ENCODE results near the gene ATP5F1E. TPM values are rescaled to one million over a fixed set of nuclear protein-coding genes. Genes with fewer than 3 reads are reported as not detected.

Gene ATP5F1E
- total RNA-seq, 1 experiment from 2014 or later: 41.1 TPM

GRCh38 chr20:59019217-59019616, 12.9 kb downstream of the ATP5F1E start, which contains the start of gene TUBB1:
TUBB1 (plus strand) TSS chr20:59019429; CDS start chr20:59019523, 94 bp downstream.
- POLR2A ChIA-PET: no interaction called here
- DNase-seq (ENCODE audit: low spot score) (no peak), ATAC-seq (no peak)
- H3K9me3 Mint-ChIP-seq: no peaks in the 10 kb centered on the region
- H3K36me3 Mint-ChIP-seq: peaks cover 13% of the 10 kb centered on the region
- TF ChIP-seq TCF7 (CRISPR knock-in tag; IDR thresholded peaks at IDR 0.05; ENCODE audit: low read depth) (no peak), NFYB (CRISPR knock-in tag; conservative IDR thresholded peaks at IDR 0.05; ENCODE audit: low read depth) (no peak), ZNF317 (CRISPR knock-in tag; IDR thresholded peaks at IDR 0.05; ENCODE audit: borderline replicate concordance, low read depth) (no peak), CREB1 (CRISPR knock-in tag; IDR thresholded peaks at IDR 0.05) (no peak), NFE2L1 (CRISPR knock-in tag; IDR thresholded peaks at IDR 0.05) (no peak), NR3C1 (CRISPR knock-in tag; conservative IDR thresholded peaks at IDR 0.05; ENCODE audit: low read depth) (no peak), PRDM15 (CRISPR knock-in tag; IDR thresholded peaks at IDR 0.05) (no peak), FOXK1 (CRISPR knock-in tag; IDR thresholded peaks at IDR 0.05) (no peak), ZNF219 (CRISPR knock-in tag; IDR thresholded peaks at IDR 0.05; ENCODE audit: borderline replicate concordance) (no peak), TEAD4 (CRISPR knock-in tag; IDR thresholded peaks at IDR 0.05) (no peak), AFF4 (CRISPR knock-in tag; IDR thresholded peaks at IDR 0.05; ENCODE audit: borderline replicate concordance) (no peak), ZNF416 (CRISPR knock-in tag; IDR thresholded peaks at IDR 0.05) (no peak), JAZF1 (CRISPR knock-in tag; IDR thresholded peaks at IDR 0.05) (no peak), ZNF396 (CRISPR knock-in tag; IDR thresholded peaks at IDR 0.05; ENCODE audit: borderline replicate concordance) (no peak), ZNF138 (CRISPR knock-in tag; conservative IDR thresholded peaks at IDR 0.05) (no peak), ATF2 (CRISPR knock-in tag; IDR thresholded peaks at IDR 0.05; ENCODE audit: borderline replicate concordance, low read depth) (no peak)
- CTCF ChIA-PET: no interaction called here
- H3K27me3 Mint-ChIP-seq (ENCODE audit: low read depth): peaks cover 21% of the 10 kb centered on the region
- H3K27ac Mint-ChIP-seq: no peak within 1 kb of the TSS
- peaks cover 3% of the 10 kb centered on the region; the same call in 1 of the 2 replicates for H3K4me1 Mint-ChIP-seq
- no peak within 1 kb of the TSS for H3K4me3 Mint-ChIP-seq

GRCh38 chr20:59018817-59019216, 13.3 kb downstream of the ATP5F1E start:
- TF ChIP-seq MXD4 (CRISPR knock-in tag; IDR thresholded peaks at IDR 0.05; ENCODE audit: borderline replicate concordance) (no peak), NFE2L1 (CRISPR knock-in tag; IDR thresholded peaks at IDR 0.05) (no peak)
- Mint-ChIP-seq H3K4me3 (no peak overlapping the region), H3K27ac (no peak overlapping the region), H3K9me3 (no peaks in the 10 kb centered on the region), H3K4me1 (peaks cover 3% of the 10 kb centered on the region; the same call in 1 of the 2 replicates), H3K27me3 (ENCODE audit: low read depth) (peaks cover 17% of the 10 kb centered on the region), H3K36me3 (peaks cover 10% of the 10 kb centered on the region)
- ChIA-PET POLR2A (no interaction called here), CTCF (no interaction called here)
- no peak for ATAC-seq
- DNase-seq (ENCODE audit: low spot score): no peak
